HG03139 (cell line): Measurements from ENCODE around the gene SIRT4.
"Not testable (repeated sequence)": the region's sequence is repeated elsewhere in the genome, so short reads cannot be mapped to it uniquely, and the experiment has no call there.

ENCODE experiments used
- ATAC-seq: cut with Tn5 transposase; IDR thresholded peaks from one replicate; pipeline ENCODE4 v1.9.1; 2021; ENCODE audit not compliant: unreplicated experiment

SIRT4 gene

GRCh38 chr12:120332523-120332922, 30.4 kb downstream of the SIRT4 start:
- no peak for ATAC-seq

GRCh38 chr12:120335447-120335846, 33.3 kb downstream of the SIRT4 start:
- not testable (repeated sequence) for ATAC-seq

- not testable (repeated sequence) for ATAC-seq
These were observed 34.3 kb downstream of the SIRT4 start for GRCh38 chr12:120336392-120336791.

DNA sequence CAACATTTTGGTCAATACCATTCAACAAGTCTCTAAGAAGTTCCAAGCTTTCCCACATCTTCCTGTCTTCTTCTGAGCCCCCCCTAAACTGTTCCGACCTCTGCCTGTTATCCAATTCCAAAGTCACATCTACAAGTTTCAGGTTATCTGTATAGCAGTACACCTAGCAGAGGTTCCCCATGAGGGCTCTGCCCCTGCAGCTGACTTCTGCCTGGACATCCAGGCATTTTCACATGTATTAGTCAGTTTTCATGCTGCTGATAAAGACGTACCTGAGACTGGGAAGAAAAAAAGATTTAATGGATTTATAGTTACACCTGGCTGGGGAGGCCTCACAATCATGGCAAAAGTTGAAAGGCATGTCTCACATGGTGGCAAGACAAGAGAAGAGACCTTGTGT, 35.6 kb downstream of the SIRT4 start:
- no peak for ATAC-seq

- ATAC-seq: no peak
These were observed 37.1 kb downstream of the SIRT4 start for GRCh38 chr12:120339256-120339655.

DNA sequence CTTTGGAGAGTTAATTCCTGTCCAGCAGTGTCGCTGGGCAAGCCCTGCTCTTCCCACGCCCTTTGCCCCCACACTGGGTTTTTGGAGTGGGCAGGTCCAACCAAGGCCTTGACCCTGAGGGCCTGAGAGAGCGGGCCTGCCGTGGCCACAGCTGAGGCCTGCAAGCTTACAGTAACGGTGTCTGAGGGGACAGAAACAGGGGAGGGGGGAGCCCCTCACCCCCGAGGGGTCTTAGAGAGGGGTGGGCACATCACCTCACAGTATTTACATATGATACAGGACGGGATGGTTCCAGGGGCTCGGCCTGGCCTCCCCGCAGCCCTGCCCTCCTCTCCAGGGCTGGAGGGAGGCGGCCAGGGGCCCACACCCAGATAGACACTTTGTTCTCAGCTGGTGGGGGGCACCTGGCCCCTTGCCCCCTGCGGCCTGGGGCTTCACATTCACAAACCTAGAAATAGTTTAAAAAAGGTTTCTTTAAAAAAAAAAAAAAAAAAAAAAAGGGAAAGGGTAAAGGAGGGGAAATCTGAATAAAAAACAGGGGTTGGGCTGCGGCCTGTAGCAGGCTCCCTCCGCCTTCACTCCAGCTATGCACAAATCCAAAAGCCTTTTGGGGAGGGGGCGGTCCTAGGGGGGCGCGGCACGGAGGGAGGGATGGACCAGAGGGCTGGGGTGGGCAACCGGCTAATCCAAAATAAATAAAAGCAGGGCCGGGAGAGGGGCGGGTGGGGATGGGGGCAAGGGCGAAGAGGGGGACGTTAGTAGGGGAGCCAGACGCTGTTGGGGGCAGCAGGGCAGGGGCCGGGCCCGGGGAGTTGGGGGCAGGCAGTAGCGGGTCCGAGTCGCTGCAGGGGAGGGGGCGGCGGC, 40.3 kb downstream of the SIRT4 start:
- ATAC-seq: no peak

- ATAC-seq: no peak
These were observed 41.0 kb downstream of the SIRT4 start for GRCh38 chr12:120343039-120343537.

DNA sequence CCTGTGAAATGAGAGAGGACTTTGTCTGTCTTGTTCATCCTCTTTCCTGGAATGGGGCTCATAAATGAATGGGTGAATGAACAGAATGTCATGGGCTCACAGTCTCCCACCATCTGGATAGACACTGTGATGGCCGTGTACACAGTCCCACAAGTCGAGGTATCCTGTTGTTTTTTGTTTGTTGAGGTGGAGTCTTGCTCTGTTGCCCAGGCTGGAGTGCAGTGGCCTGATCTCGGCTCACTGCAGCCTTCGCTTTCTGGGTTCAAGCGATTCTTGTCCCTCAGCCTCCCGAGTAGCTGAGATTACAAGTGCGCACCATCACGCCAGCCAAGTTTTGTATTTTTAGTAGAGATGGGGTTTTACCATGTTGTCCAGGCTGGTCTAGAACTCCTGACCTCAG, 41.6 kb downstream of the SIRT4 start:
- no peak for ATAC-seq

GRCh38 chr12:120346031-120346430, 43.9 kb downstream of the SIRT4 start:
- ATAC-seq: no peak

DNA sequence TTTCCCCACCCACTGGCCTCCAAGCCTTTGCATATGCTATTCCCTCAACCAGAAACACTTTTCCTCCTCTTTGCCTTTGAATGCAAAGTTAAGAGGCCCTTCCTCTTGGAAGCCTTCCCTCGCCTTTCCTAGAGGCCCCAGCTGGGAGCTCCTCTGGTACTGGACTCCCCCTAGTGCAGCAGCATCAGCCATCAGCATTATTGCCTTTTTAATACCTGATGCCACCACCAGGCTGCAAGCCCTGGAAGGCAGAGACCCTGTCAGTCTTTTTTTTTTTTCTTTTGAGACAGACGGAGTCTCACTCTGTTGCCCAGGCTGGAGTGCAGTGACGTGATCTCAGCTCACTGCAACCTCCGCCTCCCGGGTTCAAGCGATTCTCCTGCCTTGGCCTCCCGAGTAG, 44.6 kb downstream of the SIRT4 start:
- no peak for ATAC-seq

DNA sequence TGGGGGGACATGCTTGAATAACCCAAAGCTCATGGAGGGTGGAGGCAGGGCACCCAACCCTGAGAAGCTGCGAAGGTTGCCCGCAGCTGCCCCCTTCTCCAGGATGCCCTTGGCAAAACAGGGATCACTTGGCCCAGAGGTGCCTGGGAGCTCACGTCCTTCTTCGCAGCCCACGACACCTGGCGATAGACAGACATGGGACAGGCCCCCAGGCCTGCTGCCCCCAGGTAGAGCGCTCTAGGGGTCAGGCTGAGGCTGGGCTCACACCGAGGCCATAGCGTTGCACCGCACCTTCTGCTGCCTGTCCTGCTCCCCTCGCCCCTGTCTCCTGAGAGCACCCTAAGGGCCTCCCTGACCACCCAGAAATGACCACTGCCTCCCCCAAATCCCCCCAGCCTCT, 45.6 kb downstream of the SIRT4 start:
- no peak for ATAC-seq

GRCh38 chr12:120350576-120351350, 48.6 kb downstream of the SIRT4 start:
- ATAC-seq: no peak

GRCh38 chr12:120352117-120352516, 50.0 kb downstream of the SIRT4 start:
- no peak for ATAC-seq

DNA sequence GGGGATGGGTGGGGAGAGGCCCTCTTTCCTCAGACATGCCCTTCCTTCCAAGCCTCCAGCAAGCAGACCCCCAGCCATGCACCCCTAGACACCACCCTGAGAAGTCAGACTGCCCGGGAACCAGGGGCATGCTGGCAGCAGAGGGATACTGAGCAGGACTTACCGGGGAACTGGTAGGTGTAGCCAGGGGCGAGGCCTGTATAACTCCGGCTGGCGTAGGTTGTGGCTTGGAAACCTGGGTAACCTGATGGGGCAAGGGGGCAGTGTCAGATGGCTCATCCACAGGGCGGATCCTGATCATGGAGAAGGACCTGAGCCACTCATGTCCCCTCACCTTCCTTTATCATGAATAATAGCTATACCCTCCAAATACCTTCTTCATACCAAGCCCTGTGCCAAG, 51.0 kb downstream of the SIRT4 start:
- ATAC-seq: no peak

- ATAC-seq: no peak
These were observed 51.6 kb downstream of the SIRT4 start for GRCh38 chr12:120353556-120354317.

DNA sequence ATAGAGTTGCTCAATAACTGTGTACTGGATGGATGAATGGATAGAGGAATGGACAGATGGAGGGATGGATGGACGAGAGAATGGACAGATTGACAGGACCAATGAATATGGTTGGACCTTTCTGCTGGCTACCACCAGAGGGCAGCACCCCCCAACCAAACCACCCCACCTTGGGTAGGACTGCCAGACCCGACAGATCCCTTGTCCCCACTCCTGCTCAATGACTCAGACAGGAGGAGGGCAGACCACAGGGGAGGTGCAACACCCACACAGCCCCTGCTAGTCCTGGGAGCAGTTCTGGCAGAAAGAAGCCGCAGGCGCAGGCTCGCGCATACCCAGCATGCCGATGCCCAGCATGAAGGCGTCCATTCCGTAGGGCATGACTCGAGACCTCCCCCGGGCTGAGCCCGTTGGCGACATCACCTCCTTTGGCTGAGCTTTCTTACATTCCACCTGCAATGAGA, 54.5 kb downstream of the SIRT4 start:
- no peak for ATAC-seq

DNA sequence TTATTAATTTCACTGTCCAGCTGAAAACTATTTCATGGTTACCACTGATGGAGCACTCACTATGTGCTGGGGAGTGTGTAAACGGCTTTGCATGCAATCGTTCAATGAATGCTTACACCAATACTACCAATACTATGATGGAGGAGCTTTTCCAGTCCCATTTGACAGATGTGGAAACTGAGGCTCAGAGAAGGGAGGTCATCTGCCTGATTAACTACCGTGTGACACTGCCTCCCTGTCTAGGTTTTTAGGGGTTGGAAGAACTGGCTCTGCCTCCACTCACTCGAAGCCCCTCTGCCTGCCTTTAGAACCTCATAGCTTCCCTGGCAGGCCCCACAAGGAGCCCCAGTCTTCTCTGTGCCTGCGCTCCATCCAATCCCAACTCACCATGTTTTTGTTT, 55.0 kb downstream of the SIRT4 start:
- no peak for ATAC-seq

- no peak for ATAC-seq
These were observed 56.4 kb downstream of the SIRT4 start for GRCh38 chr12:120358412-120359100.

GRCh38 chr12:120359128-120359527, 57.0 kb downstream of the SIRT4 start:
- no peak for ATAC-seq

DNA sequence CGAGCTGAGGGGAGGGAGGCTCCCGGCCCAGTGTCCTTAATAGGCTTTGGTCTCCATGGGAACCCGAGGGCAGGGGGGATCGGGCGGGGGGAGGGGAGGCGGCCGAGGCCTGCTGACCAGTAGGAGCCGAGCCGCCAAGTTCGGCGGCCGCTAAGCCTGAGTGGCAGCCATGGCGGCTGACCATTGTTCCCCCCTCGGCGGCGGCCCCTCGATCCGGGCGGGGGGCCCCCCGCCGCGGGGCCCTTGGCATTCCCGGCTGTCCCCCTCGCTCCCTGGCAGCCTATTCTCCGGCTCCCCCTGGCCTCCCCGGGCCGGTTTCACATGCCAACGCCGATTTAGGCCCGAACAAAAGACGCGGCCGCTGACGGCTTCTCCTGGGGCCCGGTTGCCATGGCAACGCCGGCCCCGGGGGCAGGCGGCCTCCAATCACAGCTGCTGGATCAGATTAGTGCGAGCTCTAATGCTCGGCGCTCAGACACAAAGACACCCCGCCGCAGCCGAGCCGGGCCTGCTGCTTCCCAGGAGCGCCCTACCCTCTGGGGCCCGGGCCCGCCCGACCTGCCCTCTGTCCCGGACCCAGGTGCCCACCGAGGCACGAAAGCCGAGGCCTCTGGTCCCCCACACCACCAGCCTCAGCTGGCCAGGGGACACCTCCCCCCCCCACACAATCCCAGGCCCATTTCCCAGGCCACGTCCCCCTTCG, 59.5 kb downstream of the SIRT4 start:
- no peak for ATAC-seq
